ENCODE data around the gene SLC25A34. TPM values are rescaled to one million over a fixed set of nuclear protein-coding genes. Genes with fewer than 3 reads are reported as not detected.

SLC25A34 gene
- total and polyA plus RNA-seq, 8 donors, result 1.4 to 6.2 (median 4.2) TPM

- H3K9me3 ChIP-seq, result no peaks in the 10 kb centered on the region
- DNase-seq, result no peak
- peaks cover 0 to 42% of the 10 kb centered on the region in 2 donors for H3K36me3 ChIP-seq
- no peak overlapping the region for H3K4me3 ChIP-seq
- peak overlapping the region in 1 of 2 donors; percentile 28 for H3K27ac ChIP-seq
- intact Hi-C loops (cut with DNase I), result no loop called here
- TF ChIP-seq CTCF (IDR thresholded peaks at IDR 0.05), result no peak
- peaks cover 15 to 31% of the 10 kb centered on the region in 2 donors for H3K4me1 ChIP-seq
- no peak for ATAC-seq
- no peaks in the 10 kb centered on the region for H3K27me3 ChIP-seq
Measured at GRCh38 chr1:15736892-15737261, 819 bp downstream of the SLC25A34 start.

- H3K27ac ChIP-seq, result no peak overlapping the region
- no peaks in the 10 kb centered on the region for H3K9me3 ChIP-seq
- ATAC-seq (no peak), DNase-seq (no peak)
- TF ChIP-seq CTCF (IDR thresholded peaks at IDR 0.05), result no peak
- intact Hi-C loops (cut with DNase I), result no loop called here
- peaks cover 0 to 34% of the 10 kb centered on the region in 2 donors for H3K36me3 ChIP-seq
- peaks cover 15 to 31% of the 10 kb centered on the region in 2 donors for H3K4me1 ChIP-seq
- H3K27me3 ChIP-seq, result no peaks in the 10 kb centered on the region
- no peak overlapping the region for H3K4me3 ChIP-seq
Measured at GRCh38 chr1:15737324-15738319, 1.6 kb downstream of the SLC25A34 start.

- intact Hi-C loops (cut with DNase I), result no loop called here
- ATAC-seq (no peak), DNase-seq (no peak)
- Histone ChIP-seq H3K9me3 (no peaks in the 10 kb centered on the region), H3K27me3 (no peaks in the 10 kb centered on the region), H3K36me3 (peaks cover 0 to 25% of the 10 kb centered on the region in 2 donors), H3K4me1 (peaks cover 15 to 31% of the 10 kb centered on the region in 2 donors), H3K4me3 (no peak overlapping the region), H3K27ac (no peak overlapping the region)
- no peak for TF ChIP-seq CTCF (IDR thresholded peaks at IDR 0.05)
Measured at GRCh38 chr1:15738416-15739113, 2.5 kb downstream of the SLC25A34 start.

GRCh38 chr1:15739259-15739658 lies 3.2 kb downstream of the SLC25A34 start:
- H3K4me1 ChIP-seq, result peaks cover 15 to 29% of the 10 kb centered on the region in 2 donors

More at GRCh38 chr1:15739259-15739658, 3.2 kb downstream of the SLC25A34 start:
- Histone ChIP-seq H3K9me3 (no peaks in the 10 kb centered on the region), H3K27ac (no peak overlapping the region), H3K27me3 (no peaks in the 10 kb centered on the region), H3K36me3 (peaks cover 0 to 18% of the 10 kb centered on the region in 2 donors), H3K4me3 (no peak overlapping the region)
- intact Hi-C loops (cut with DNase I), result no loop called here
- DNase-seq, result no peak
- no peak for ATAC-seq
- TF ChIP-seq CTCF (IDR thresholded peaks at IDR 0.05), result no peak
